GM10266 (cell line): ENCODE measurements around the gene SH2D6.

ENCODE experiments used
- DNase-seq: peaks from one replicate; pipeline ENCODE4 v3.0.0; 2012; ENCODE audit errors: extremely low spot score
- TF ChIP-seq, protein P1 (sequence below): IDR thresholded peaks from 2 replicates; pipeline ENCODE4 v1.5.1; 2012; ENCODE audit warnings: mild to moderate bottlenecking, low read depth; ENCODE audit not compliant: control insufficient read depth, insufficient read depth; ENCODE audit errors: missing control alignments

SH2D6 gene

DNA sequence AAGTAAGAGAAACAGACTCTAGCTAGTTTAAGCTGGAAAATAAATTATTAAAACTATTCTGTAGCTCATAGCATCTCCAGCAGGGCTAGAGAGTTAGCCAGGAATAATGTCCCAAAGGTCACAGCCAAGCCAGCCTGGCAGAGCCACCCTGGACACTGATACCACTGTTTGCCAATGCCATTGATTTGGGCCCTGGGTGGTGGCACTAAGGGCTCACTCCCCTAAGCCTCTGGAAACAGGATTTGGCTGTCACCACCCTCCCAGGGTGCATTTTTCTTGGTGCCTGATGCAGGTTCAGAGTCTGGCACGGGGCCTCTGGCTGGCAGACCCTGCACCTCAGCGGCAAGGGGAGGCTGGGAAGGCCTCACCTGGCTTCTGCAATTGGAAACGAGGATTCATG is 7.1 kb downstream of the SH2D6 start:
- TF ChIP-seq, protein P1, sequence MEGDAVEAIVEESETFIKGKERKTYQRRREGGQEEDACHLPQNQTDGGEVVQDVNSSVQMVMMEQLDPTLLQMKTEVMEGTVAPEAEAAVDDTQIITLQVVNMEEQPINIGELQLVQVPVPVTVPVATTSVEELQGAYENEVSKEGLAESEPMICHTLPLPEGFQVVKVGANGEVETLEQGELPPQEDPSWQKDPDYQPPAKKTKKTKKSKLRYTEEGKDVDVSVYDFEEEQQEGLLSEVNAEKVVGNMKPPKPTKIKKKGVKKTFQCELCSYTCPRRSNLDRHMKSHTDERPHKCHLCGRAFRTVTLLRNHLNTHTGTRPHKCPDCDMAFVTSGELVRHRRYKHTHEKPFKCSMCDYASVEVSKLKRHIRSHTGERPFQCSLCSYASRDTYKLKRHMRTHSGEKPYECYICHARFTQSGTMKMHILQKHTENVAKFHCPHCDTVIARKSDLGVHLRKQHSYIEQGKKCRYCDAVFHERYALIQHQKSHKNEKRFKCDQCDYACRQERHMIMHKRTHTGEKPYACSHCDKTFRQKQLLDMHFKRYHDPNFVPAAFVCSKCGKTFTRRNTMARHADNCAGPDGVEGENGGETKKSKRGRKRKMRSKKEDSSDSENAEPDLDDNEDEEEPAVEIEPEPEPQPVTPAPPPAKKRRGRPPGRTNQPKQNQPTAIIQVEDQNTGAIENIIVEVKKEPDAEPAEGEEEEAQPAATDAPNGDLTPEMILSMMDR = no peak
- no peak for DNase-seq

DNA sequence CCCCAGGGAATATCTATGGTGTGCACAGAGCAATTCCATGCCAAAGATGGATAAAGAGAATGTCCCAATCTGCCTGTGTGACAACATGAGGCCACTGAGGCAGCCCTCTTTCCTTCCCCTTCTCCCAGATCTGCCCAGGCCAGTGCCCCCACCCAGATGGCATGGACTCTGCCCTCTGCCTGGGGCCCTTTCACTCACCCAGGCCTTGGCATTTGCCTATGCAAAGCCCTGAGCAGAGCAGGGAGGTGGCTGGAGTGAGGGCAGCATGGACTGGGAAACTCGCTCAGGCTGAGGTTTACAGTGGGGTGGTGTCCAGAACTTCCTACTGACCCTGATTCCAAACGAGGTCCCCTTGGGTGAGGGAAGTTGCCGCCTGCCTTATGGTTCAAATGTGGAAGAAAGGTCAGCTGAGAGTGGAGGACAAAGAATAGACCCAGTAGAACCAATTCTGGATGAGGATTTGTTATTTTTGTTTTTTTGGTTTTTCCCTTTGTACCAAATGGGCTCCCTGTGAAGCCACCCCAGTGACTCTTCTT is 8.9 kb downstream of the SH2D6 start:
- TF ChIP-seq, protein P1 = no peak
- no peak for DNase-seq

DNA sequence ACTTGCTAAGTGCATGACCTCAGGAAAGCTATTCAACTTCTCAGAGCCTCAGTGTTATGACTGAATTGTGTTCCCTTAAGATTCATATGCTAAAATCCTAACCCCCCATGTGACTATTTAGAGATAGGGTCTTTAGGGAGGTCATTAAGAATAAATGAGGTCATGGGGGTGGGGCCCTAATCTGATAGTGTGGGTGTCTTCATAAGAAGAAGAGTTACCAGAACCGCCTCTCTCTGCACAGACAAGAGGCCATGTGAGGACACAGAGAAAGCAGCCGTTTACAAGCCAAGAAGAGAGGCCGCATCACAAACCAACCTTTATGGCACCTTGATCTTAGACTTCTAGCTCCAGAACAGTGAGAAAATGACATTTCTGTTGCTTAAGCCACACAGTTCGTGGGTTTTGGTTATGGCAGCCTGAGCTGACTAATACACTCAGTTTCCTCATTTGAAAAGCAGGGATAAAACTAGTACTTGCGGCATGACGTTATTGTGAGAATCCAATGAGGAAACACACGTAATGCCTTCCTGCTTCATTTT is 9.9 kb downstream of the SH2D6 start:
- DNase-seq = no peak
- TF ChIP-seq, protein P1 = no peak

DNA sequence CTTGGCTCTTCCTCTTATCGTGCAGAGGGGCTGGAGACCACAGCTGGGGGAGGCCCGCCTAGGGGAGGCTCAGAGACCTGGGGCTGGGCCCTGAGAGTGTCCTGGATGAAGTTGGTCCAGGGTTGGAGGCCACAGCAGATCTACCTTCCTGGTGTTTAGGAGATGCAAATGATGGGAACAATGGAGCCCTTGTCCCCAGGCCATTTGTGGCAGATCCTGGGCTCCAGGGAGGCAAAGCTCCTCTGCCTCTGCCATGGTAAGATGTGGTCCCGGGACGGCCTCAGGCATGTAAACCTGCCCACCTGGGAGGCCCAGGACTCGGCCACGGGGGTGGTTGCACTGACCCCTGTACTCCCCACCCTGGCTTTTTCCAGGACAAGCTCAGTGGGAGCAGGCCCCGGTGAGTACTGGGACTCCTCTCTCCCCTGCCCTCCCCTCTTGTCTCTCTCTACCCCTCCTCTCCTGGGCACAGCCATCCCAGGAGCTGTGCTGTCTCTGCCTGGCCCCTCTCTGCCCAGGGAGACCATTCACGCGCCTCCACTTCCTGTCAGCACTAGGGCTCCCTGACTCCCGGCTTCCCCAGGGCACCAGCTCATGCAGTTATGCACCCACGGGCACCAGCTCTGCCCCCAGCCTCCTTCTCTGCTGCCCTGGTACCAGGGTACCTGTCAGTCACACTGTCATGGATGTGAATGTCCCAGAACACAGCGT is 10.9 kb downstream of the SH2D6 start:
- TF ChIP-seq, protein P1 = no peak
- no peak for DNase-seq

DNA sequence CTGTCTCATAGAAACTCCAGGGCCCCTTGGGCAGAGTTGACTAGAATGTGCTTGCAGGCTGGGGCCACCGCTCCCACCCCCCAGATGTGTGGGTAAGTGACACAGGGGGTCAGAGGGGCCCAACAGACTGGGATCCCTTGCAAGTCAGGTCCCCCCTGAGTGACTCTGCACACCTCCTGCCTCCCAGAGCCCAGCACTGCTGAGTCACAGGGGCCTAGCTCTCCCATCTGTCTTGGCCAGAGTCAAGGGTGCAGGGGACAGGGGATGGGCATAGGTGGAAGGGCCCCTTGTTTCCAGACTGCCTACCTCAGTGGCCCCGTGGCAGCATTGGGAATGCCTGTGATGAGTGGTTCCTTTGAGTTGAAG is 11.4 kb downstream of the SH2D6 start:
- TF ChIP-seq, protein P1 = no peak
- no peak for DNase-seq

DNA sequence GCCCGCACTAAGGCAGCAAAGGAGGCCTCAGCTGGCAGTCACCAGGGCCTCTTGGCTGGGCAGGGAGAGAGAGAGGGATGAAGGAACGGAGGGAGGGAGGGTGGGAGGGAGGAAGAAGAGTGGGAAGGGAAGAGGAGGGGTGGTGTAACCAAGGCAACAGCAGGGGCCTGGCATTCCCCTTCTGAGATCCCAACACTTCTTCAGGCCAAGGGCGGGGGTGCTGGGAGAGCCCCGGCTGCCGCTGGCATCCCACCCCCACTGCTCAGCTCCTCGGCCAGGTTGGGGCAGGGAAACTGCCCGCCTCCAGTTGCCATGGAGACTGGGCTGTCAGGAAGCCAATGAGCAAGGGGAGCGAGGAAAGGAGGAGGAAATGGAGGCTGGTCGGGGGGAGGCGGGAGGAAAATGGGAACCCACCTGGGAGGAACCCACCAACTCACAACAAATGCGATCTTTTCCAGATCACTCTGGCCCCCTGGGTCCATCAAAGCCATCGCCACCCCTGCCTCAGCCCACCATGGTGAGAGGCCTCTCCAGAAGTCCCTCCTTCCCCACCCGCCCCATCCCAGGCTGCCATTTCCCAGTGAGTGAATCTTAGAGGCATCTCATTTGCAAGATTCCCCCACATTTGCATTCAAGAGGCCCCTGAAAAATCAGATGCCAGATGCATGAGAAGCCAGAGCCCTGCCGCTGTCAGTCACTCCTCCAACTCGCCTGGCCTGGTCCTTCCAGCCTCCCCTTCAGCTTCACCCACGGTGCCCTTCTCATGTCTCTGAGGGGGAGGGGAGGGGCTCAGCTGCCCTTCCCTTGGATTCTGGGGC is 12.4 kb downstream of the SH2D6 start:
- no peak for DNase-seq
- TF ChIP-seq, protein P1 = no peak
